Gastroesophageal sphincter (tissue), 4 donors: ENCODE results near the gene TERB1. TPM values are rescaled to one million over a fixed set of nuclear protein-coding genes. Genes with fewer than 3 reads are reported as not detected.

Experiments
- ATAC-seq: fragments of 150-250 bp; one replicate; pipeline ENCODE4 v1.9.1; 2016; ENCODE audit warnings: mild to moderate bottlenecking, moderate library complexity
- H3K27ac ChIP-seq, 4 donors: fragments of 200-600 bp; sonication (generic) in 3 of 4; 1 replicate in 3 of 4; 2 replicates in 1 of 4; pipeline ENCODE4 v1.5.1; 2016 to 2019
- H3K27me3 ChIP-seq: fragments of 200-600 bp; sonication (generic); one replicate; pipeline ENCODE4 v1.5.1; 2019
- H3K36me3 ChIP-seq, 2 donors: fragments of 200-600 bp; sonication (generic); one replicate each; pipeline ENCODE4 v1.5.1; 2019; ENCODE audit warnings: control low read depth in 1 of 2
- H3K4me1 ChIP-seq, 3 donors: fragments of 200-600 bp; sonication (generic); 1 replicate in 2 of 3; 2 replicates in 1 of 3; pipeline ENCODE4 v1.5.1; 2016 to 2019; ENCODE audit warnings: control low read depth in 2 of 3
- H3K4me3 ChIP-seq, 2 donors: fragments of 200-600 bp; sonication (generic); one replicate each; pipeline ENCODE4 v1.5.1; 2019; ENCODE audit warnings: mild to moderate bottlenecking in 1 of 2, moderate library complexity in 1 of 2
- H3K9me3 ChIP-seq, 3 donors: fragments of 200-600 bp; sonication (generic); one replicate each; pipeline ENCODE4 v1.5.1; 2017 to 2019; ENCODE audit warnings: control low read depth in 2 of 3
- EP300 ChIP-seq: sonication (generic); formaldehyde crosslinking; IDR thresholded peaks from one replicate; pipeline ENCODE4 v1.6.1; 2017; ENCODE audit warnings: antibody characterized with exemption, mild to moderate bottlenecking
- POLR2A ChIP-seq, 2 donors: fragments of 450-650 bp; IDR thresholded peaks; one replicate each; pipeline ENCODE4 v1.6.1; 2017; ENCODE audit warnings: antibody characterized with exemption in 2 of 2, mild to moderate bottlenecking in 2 of 2, moderate library complexity in 1 of 2
- POLR2AphosphoS5 ChIP-seq: sonication (generic); formaldehyde crosslinking; IDR thresholded peaks from one replicate; pipeline ENCODE4 v1.6.1; 2017; ENCODE audit warnings: antibody characterized with exemption
- WGBS, 2 donors: methylation state at CpG; one replicate each; pipeline ENCODE4 v1.1.5; 2018; ENCODE audit warnings: low coverage in 1 of 2; 5-methylcytosine and 5-hydroxymethylcytosine counted together
- total RNA-seq, 4 donors: library from RNA; depleted of rRNA; stranded (reverse); fragments of >200 nt; gene quantifications; one replicate each; pipeline ENCODE4 v1.1.0, GENCODE V29; 2016
- TF ChIP-seq, protein P1 (sequence below), 4 experiments: fragments of 200-600 bp in 2 of 4; fragments of 450-650 bp in 2 of 4; sonication (generic) in 1 of 4; IDR thresholded peaks; one replicate each; pipeline ENCODE4 v1.5.1; 2017 to 2019; ENCODE audit warnings: antibody characterized with exemption in 4 of 4, mild to moderate bottlenecking in 2 of 4, moderate library complexity in 2 of 4

TERB1 gene
- total RNA-seq, 4 donors from 2014 or later = 0.40 TPM; not detected in 3

GRCh38 chr16:66830422-66831404, 29.3 kb upstream of the TERB1 start, which contains the start of gene NAE1:
Gene NAE1, minus strand, starts transcription at chr16:66830976. Its CDS starts 77 bp downstream, at chr16:66830899.
- peak within 1 kb of the TSS; percentile 71 to 96 (median 93) for H3K27ac ChIP-seq

DNA sequence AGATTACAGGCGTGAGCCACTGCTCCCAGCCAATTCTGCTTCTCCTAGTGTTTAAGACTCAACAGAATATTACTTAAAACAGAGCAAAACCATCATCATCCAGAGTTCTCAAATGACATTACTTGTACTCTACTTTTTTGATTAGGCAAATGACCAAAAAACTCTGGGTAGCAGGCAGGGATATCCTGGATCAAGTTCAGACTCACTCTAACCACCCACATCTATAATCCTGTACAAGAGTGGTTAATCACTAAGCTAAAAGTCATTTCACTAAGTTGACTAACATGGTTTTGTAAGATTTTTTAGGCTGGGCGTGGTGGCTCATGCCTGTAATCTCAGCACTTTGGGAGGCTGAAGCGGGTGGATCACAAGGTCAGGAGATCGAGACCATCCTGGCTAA, 22.6 kb upstream of the TERB1 start:
- no peak for ATAC-seq
- H3K36me3 ChIP-seq = peaks cover 3 to 92% of the 10 kb centered on the region in 2 donors
- no peak overlapping the region for H3K27ac ChIP-seq
- 87% methylated on average over 4 of the region's 4 CpGs; no CpG with 5 or more reads in 1 of the 2 donors for WGBS, 2 donors
- TF ChIP-seq POLR2AphosphoS5 (no peak), POLR2A (IDR thresholded peaks at IDR 0.05) (no peak), EP300 (no peak)
- TF ChIP-seq, protein P1, sequence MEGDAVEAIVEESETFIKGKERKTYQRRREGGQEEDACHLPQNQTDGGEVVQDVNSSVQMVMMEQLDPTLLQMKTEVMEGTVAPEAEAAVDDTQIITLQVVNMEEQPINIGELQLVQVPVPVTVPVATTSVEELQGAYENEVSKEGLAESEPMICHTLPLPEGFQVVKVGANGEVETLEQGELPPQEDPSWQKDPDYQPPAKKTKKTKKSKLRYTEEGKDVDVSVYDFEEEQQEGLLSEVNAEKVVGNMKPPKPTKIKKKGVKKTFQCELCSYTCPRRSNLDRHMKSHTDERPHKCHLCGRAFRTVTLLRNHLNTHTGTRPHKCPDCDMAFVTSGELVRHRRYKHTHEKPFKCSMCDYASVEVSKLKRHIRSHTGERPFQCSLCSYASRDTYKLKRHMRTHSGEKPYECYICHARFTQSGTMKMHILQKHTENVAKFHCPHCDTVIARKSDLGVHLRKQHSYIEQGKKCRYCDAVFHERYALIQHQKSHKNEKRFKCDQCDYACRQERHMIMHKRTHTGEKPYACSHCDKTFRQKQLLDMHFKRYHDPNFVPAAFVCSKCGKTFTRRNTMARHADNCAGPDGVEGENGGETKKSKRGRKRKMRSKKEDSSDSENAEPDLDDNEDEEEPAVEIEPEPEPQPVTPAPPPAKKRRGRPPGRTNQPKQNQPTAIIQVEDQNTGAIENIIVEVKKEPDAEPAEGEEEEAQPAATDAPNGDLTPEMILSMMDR (IDR thresholded peaks at IDR 0.05) = no peak
- H3K4me1 ChIP-seq = peaks cover 0 to 13% (median 0%) of the 10 kb centered on the region in 3 donors
- H3K4me3 ChIP-seq = no peak overlapping the region
- H3K9me3 ChIP-seq = no peaks in the 10 kb centered on the region
- no peaks in the 10 kb centered on the region for H3K27me3 ChIP-seq

More at GRCh38 chr16:66830422-66831404, 29.3 kb upstream of the TERB1 start, which contains the start of gene NAE1:
- Histone ChIP-seq H3K4me3 (peak within 1 kb of the TSS; percentile 89 to 92), H3K9me3 (no peaks in the 10 kb centered on the region), H3K4me1 (peaks cover 3 to 29% (median 10%) of the 10 kb centered on the region in 3 donors), H3K36me3 (peaks cover 0 to 27% of the 10 kb centered on the region in 2 donors), H3K27me3 (no peaks in the 10 kb centered on the region)
- peak; percentile 96 for ATAC-seq
- WGBS, 2 donors = 0 to 2% methylated on average over 2 to 10 of the region's 84 CpGs
- peak; percentile 85 to 91 for TF ChIP-seq POLR2A (IDR thresholded peaks at IDR 0.05)
- TF ChIP-seq, protein P1 (IDR thresholded peaks at IDR 0.05) = peak; percentile 94 to 98 (median 96)
- TF ChIP-seq EP300 = no peak
- peak; percentile 86 for TF ChIP-seq POLR2AphosphoS5

- Histone ChIP-seq H3K4me1 (no peaks in the 10 kb centered on the region), H3K36me3 (peaks cover 2 to 100% of the 10 kb centered on the region in 2 donors), H3K9me3 (no peaks in the 10 kb centered on the region), H3K4me3 (no peak overlapping the region), H3K27ac (no peak overlapping the region), H3K27me3 (no peaks in the 10 kb centered on the region)
- TF ChIP-seq POLR2A (IDR thresholded peaks at IDR 0.05) (no peak), EP300 (no peak), POLR2AphosphoS5 (no peak)
- TF ChIP-seq, protein P1 (IDR thresholded peaks at IDR 0.05) = no peak
- no peak for ATAC-seq
- 77 to 87% methylated on average over 2 of the region's 2 CpGs for whole genome bisulfite sequencing, 2 donors
These were observed 13.3 kb upstream of the TERB1 start for GRCh38 chr16:66814734-66815133.

GRCh38 chr16:66811043-66811442, 9.7 kb upstream of the TERB1 start:
- Histone ChIP-seq H3K4me3 (no peak overlapping the region), H3K27me3 (no peaks in the 10 kb centered on the region), H3K27ac (no peak overlapping the region), H3K9me3 (no peaks in the 10 kb centered on the region), H3K4me1 (no peaks in the 10 kb centered on the region), H3K36me3 (peaks cover 0 to 100% of the 10 kb centered on the region in 2 donors)
- ATAC-seq = no peak
- TF ChIP-seq POLR2AphosphoS5 (no peak), EP300 (no peak), POLR2A (IDR thresholded peaks at IDR 0.05) (no peak)
- TF ChIP-seq, protein P1 (IDR thresholded peaks at IDR 0.05) = no peak
- WGBS, 2 donors = 96 to 100% methylated on average over 4 to 7 of the region's 7 CpGs
